ENCODE measurements around the gene CRIP2. TPM values are rescaled to one million over a fixed set of nuclear protein-coding genes. Genes with fewer than 3 reads are reported as not detected.
A peak's percentile ranks its signal among the peaks of the same experiment; 100 is the strongest.

CRIP2 gene
- total and polyA plus RNA-seq, 4 donors, result 267 to 698 (median 392) TPM

GRCh38 chr14:105508601-105509000, 34.0 kb downstream of the CRIP2 start:
- no peak overlapping the region for H3K27ac ChIP-seq (ENCODE audit: low read depth in 1 of 2, low read length in 2 of 2)
- peaks cover 1% of the 10 kb centered on the region for H3K9me3 ChIP-seq (ENCODE audit: control insufficient read depth, low read length)
- no peaks in the 10 kb centered on the region for H3K4me1 ChIP-seq (ENCODE audit: control insufficient read depth in 1 of 2, insufficient read depth in 2 of 2, low read length in 2 of 2)
- no peaks in the 10 kb centered on the region for H3K27me3 ChIP-seq (ENCODE audit: control insufficient read depth in 1 of 2, insufficient read depth in 2 of 2, low read length in 1 of 2)
- 88 to 90% methylated on average over 12 of the region's 12 CpGs for WGBS, 2 donors
- intact Hi-C loops (cut with DNase I), result no loop called here
- peak; percentile 32 to 59 for DNase-seq
- H3K4me3 ChIP-seq (ENCODE audit: low read length in 2 of 2), result no peak overlapping the region
- no peak for ATAC-seq (ENCODE audit: low FRiP score)
- H3K36me3 ChIP-seq (ENCODE audit: control insufficient read depth in 1 of 2, insufficient read depth in 2 of 2, low read length in 1 of 2), result no peaks in the 10 kb centered on the region

- Histone ChIP-seq H3K4me1 (ENCODE audit: control insufficient read depth in 1 of 2, insufficient read depth in 2 of 2, low read length in 2 of 2) (no peaks in the 10 kb centered on the region), H3K36me3 (ENCODE audit: control insufficient read depth in 1 of 2, insufficient read depth in 2 of 2, low read length in 1 of 2) (no peaks in the 10 kb centered on the region), H3K9me3 (ENCODE audit: control insufficient read depth, low read length) (peaks cover 2% of the 10 kb centered on the region), H3K27me3 (ENCODE audit: control insufficient read depth in 1 of 2, insufficient read depth in 2 of 2, low read length in 1 of 2) (no peaks in the 10 kb centered on the region), H3K27ac (ENCODE audit: low read depth in 1 of 2, low read length in 2 of 2) (no peak overlapping the region), H3K4me3 (ENCODE audit: low read length in 2 of 2) (no peak overlapping the region)
- no peak for ATAC-seq (ENCODE audit: low FRiP score)
- peak in 1 of 2 donors; percentile 15 for DNase-seq
- intact Hi-C loops (cut with DNase I), result no loop called here
- 53 to 65% methylated on average over 5 of the region's 5 CpGs for WGBS, 2 donors
Observed at GRCh38 chr14:105517096-105517495, 42.5 kb downstream of the CRIP2 start.

GRCh38 chr14:105519946-105520698, 45.5 kb downstream of the CRIP2 start:
- 66 to 68% methylated on average over 14 of the region's 14 CpGs for WGBS, 2 donors
- intact Hi-C loops (cut with DNase I), result loop anchor here in 1 of 2 donors (10.0 kb wide), 1 partner anchor 315 kb away; no protein-coding TSS in a partner anchor
- ATAC-seq (ENCODE audit: low FRiP score) (no peak), DNase-seq (no peak)
- H3K27me3 ChIP-seq (ENCODE audit: control insufficient read depth in 1 of 2, insufficient read depth in 2 of 2, low read length in 1 of 2), result no peaks in the 10 kb centered on the region
- no peaks in the 10 kb centered on the region for H3K4me1 ChIP-seq (ENCODE audit: control insufficient read depth in 1 of 2, insufficient read depth in 2 of 2, low read length in 2 of 2)
- H3K27ac ChIP-seq (ENCODE audit: low read depth in 1 of 2, low read length in 2 of 2), result no peak overlapping the region
- no peaks in the 10 kb centered on the region for H3K36me3 ChIP-seq (ENCODE audit: control insufficient read depth in 1 of 2, insufficient read depth in 2 of 2, low read length in 1 of 2)
- H3K4me3 ChIP-seq (ENCODE audit: low read length in 2 of 2), result no peak overlapping the region
- no peaks in the 10 kb centered on the region for H3K9me3 ChIP-seq (ENCODE audit: control insufficient read depth, low read length)

- intact Hi-C loops (cut with DNase I), result loop anchor here (5.0 to 10.0 kb wide), 4 partner anchors 33 to 321 kb away; partner anchors contain the start of gene TEDC1 (in 1 of the 2)
- Histone ChIP-seq H3K27me3 (ENCODE audit: control insufficient read depth in 1 of 2, insufficient read depth in 2 of 2, low read length in 1 of 2) (no peaks in the 10 kb centered on the region), H3K4me3 (ENCODE audit: low read length in 2 of 2) (no peak overlapping the region), H3K36me3 (ENCODE audit: control insufficient read depth in 1 of 2, insufficient read depth in 2 of 2, low read length in 1 of 2) (no peaks in the 10 kb centered on the region), H3K4me1 (ENCODE audit: control insufficient read depth in 1 of 2, insufficient read depth in 2 of 2, low read length in 2 of 2) (no peaks in the 10 kb centered on the region), H3K27ac (ENCODE audit: low read depth in 1 of 2, low read length in 2 of 2) (no peak overlapping the region), H3K9me3 (ENCODE audit: control insufficient read depth, low read length) (no peaks in the 10 kb centered on the region)
- 86 to 90% methylated on average over 9 of the region's 9 CpGs for WGBS, 2 donors
- ATAC-seq (ENCODE audit: low FRiP score) (no peak), DNase-seq (peak in 1 of 2 donors; percentile 30)
Observed at GRCh38 chr14:105525326-105525725, 50.7 kb downstream of the CRIP2 start.

- intact Hi-C loops (cut with DNase I), result loop anchor here (5.0 to 10.0 kb wide), 4 partner anchors 34 to 321 kb away; partner anchors contain the start of gene TEDC1 (in 1 of the 2)
- Histone ChIP-seq H3K9me3 (ENCODE audit: control insufficient read depth, low read length) (no peaks in the 10 kb centered on the region), H3K4me3 (ENCODE audit: low read length in 2 of 2) (peak within 1 kb of the TSS; percentile 38 to 45), H3K4me1 (ENCODE audit: control insufficient read depth in 1 of 2, insufficient read depth in 2 of 2, low read length in 2 of 2) (no peaks in the 10 kb centered on the region), H3K27me3 (ENCODE audit: control insufficient read depth in 1 of 2, insufficient read depth in 2 of 2, low read length in 1 of 2) (no peaks in the 10 kb centered on the region), H3K36me3 (ENCODE audit: control insufficient read depth in 1 of 2, insufficient read depth in 2 of 2, low read length in 1 of 2) (no peaks in the 10 kb centered on the region), H3K27ac (ENCODE audit: low read depth in 1 of 2, low read length in 2 of 2) (no peak within 1 kb of the TSS)
- ATAC-seq (ENCODE audit: low FRiP score), result peak; percentile 23
- DNase-seq, result peak in 1 of 2 donors; percentile 80
- 0 to 1% methylated on average over 59 to 88 of the region's 88 CpGs for WGBS, 2 donors
Observed at GRCh38 chr14:105525861-105526775, 51.5 kb downstream of the CRIP2 start, which contains the start of gene TMEM121. Gene TMEM121 (plus strand): TSS chr14:105526583. CDS start chr14:105528835, 2,252 bp downstream.

GRCh38 chr14:105526776-105527380, 52.3 kb downstream of the CRIP2 start:
- Histone ChIP-seq H3K27me3 (ENCODE audit: control insufficient read depth in 1 of 2, insufficient read depth in 2 of 2, low read length in 1 of 2) (no peaks in the 10 kb centered on the region), H3K27ac (ENCODE audit: low read depth in 1 of 2, low read length in 2 of 2) (no peak overlapping the region), H3K9me3 (ENCODE audit: control insufficient read depth, low read length) (no peaks in the 10 kb centered on the region), H3K4me3 (ENCODE audit: low read length in 2 of 2) (peak overlapping the region; percentile 38 to 45), H3K4me1 (ENCODE audit: control insufficient read depth in 1 of 2, insufficient read depth in 2 of 2, low read length in 2 of 2) (no peaks in the 10 kb centered on the region), H3K36me3 (ENCODE audit: control insufficient read depth in 1 of 2, insufficient read depth in 2 of 2, low read length in 1 of 2) (no peaks in the 10 kb centered on the region)
- peak in 1 of 2 donors; percentile 76 for DNase-seq
- no peak for ATAC-seq (ENCODE audit: low FRiP score)
- intact Hi-C loops (cut with DNase I), result loop anchor here (5.0 to 10.0 kb wide), 4 partner anchors 35 to 322 kb away; partner anchors contain the start of gene TEDC1 (in 1 of the 2)
- 0 to 1% methylated on average over 14 to 48 of the region's 48 CpGs for WGBS, 2 donors

GRCh38 chr14:105527381-105527825, 52.8 kb downstream of the CRIP2 start:
- Histone ChIP-seq H3K36me3 (ENCODE audit: control insufficient read depth in 1 of 2, insufficient read depth in 2 of 2, low read length in 1 of 2) (no peaks in the 10 kb centered on the region), H3K27me3 (ENCODE audit: control insufficient read depth in 1 of 2, insufficient read depth in 2 of 2, low read length in 1 of 2) (no peaks in the 10 kb centered on the region), H3K4me1 (ENCODE audit: control insufficient read depth in 1 of 2, insufficient read depth in 2 of 2, low read length in 2 of 2) (no peaks in the 10 kb centered on the region), H3K27ac (ENCODE audit: low read depth in 1 of 2, low read length in 2 of 2) (no peak overlapping the region), H3K9me3 (ENCODE audit: control insufficient read depth, low read length) (no peaks in the 10 kb centered on the region), H3K4me3 (ENCODE audit: low read length in 2 of 2) (peak overlapping the region in 1 of 2 donors; percentile 38)
- intact Hi-C loops (cut with DNase I), result loop anchor here (5.0 to 10.0 kb wide), 4 partner anchors 35 to 323 kb away; partner anchors contain the start of gene TEDC1 (in 1 of the 2)
- WGBS, 2 donors, result 12 to 14% methylated on average over 23 of the region's 23 CpGs
- ATAC-seq (ENCODE audit: low FRiP score) (no peak), DNase-seq (no peak)

Measured in aorta (tissue), 5 donors.